HepG2 (cell line): ENCODE results near the gene ISOC2. TPM values are rescaled to one million over a fixed set of nuclear protein-coding genes. Genes with fewer than 3 reads are reported as not detected.

Experiments used
- ATAC-seq: fragments of 200-7000 bp; cut with Tn5 transposase; 3 replicates; pipeline ENCODE4 v1.9.1; 2020; ENCODE audit warnings: mild to moderate bottlenecking, moderate library complexity
- BruUV-seq: library from RNA; stranded (reverse); fragments of 400-500 nt; replicated peaks from 2 replicates; lab custom pipeline; 2021; lab: Mats Ljungman, UMichigan
- CTCF ChIA-PET: fragments of 300-600 bp; formaldehyde crosslinking; extraction: SDS; loops from one replicate; lab custom pipeline; 2021; ENCODE audit warnings: low total read pairs, inconsistent platforms, low intra/inter-chr PET ratio; lab: Yijun Ruan, JAX
- POLR2A ChIA-PET: fragments of 350-600 bp; sonication (Branson Sonifier 250); formaldehyde crosslinking; loops from one replicate; lab custom pipeline; 2020; ENCODE audit warnings: antibody characterized with exemption, inconsistent platforms; lab: Yijun Ruan, JAX
- DNase-seq: peaks from one replicate; pipeline ENCODE4 v3.0.0-alpha.2; 2015; ENCODE audit warnings: low spot score
- FAIRE-seq: peaks from 3 replicates; lab custom pipeline; 2011; peaks lifted over from hg19 to GRCh38; lab: Jason Lieb, UNC
- H2AFZ ChIP-seq: one replicate; pipeline ENCODE4 v1.6.1; 2011; ENCODE audit warnings: low read length, inconsistent platforms
- H3K27ac ChIP-seq: fragments of 300-600 bp; 3 replicates; pipeline ENCODE4 v1.8.0; 2011; ENCODE audit warnings: mixed run types, mild to moderate bottlenecking, mixed read lengths, low read length, inconsistent platforms; ENCODE audit not compliant: insufficient read depth; ENCODE audit errors: extremely low read length
- H3K27me3 ChIP-seq, 2 experiments: fragments of 200-600 bp in 1 of 2; 2 replicates in 1 of 2; 3 replicates in 1 of 2; pipeline versions ENCODE4 v1.6.0 to v1.8.0; 2011; ENCODE audit warnings: low read length in 2 of 2, mild to moderate bottlenecking in 2 of 2, moderate library complexity in 2 of 2, inconsistent platforms in 1 of 2; ENCODE audit not compliant: insufficient read depth in 2 of 2, control insufficient read depth in 1 of 2
- H3K36me3 ChIP-seq, 2 experiments: fragments of 200-600 bp in 1 of 2; replicated peaks in 1 of 2; 2 replicates in 1 of 2; 3 replicates in 1 of 2; pipeline versions ENCODE4 v1.5.1 to v1.8.0; 2011; ENCODE audit warnings: low read length in 2 of 2, inconsistent platforms in 1 of 2; ENCODE audit not compliant: insufficient read depth in 2 of 2, control insufficient read depth in 1 of 2
- H3K4me1 ChIP-seq: 2 replicates; pipeline ENCODE4 v1.5.1; 2012; ENCODE audit warnings: low read length, inconsistent platforms; ENCODE audit not compliant: insufficient read depth
- H3K4me2 ChIP-seq: 2 replicates; pipeline ENCODE4 v1.6.0; 2011; ENCODE audit warnings: low read depth, low read length, inconsistent platforms
- H3K4me3 ChIP-seq, 3 experiments: fragments of 200-600 bp in 1 of 3; sonication (generic), shearing (Covaris generic) in 1 of 3; replicated peaks in 1 of 3; 2 replicates each; pipeline ENCODE4 v1.5.1; 2011 to 2016; ENCODE audit warnings: low read length in 3 of 3, inconsistent platforms in 2 of 3, low read depth in 2 of 3, mild to moderate bottlenecking in 2 of 3, control low read depth in 1 of 3, mixed read lengths in 1 of 3; ENCODE audit not compliant: insufficient read depth in 1 of 3
- H3K79me2 ChIP-seq: one replicate; pipeline ENCODE4 v1.6.1; 2011; ENCODE audit warnings: low read length, inconsistent platforms; ENCODE audit not compliant: insufficient read depth
- H3K9ac ChIP-seq: 2 replicates; pipeline ENCODE4 v1.6.0; 2011; ENCODE audit warnings: mild to moderate bottlenecking, low read depth, low read length, inconsistent platforms; ENCODE audit not compliant: insufficient read depth
- H3K9me3 ChIP-seq: 2 replicates; pipeline ENCODE4 v1.5.1; 2012; ENCODE audit warnings: mild to moderate bottlenecking, low read length
- H4K20me1 ChIP-seq: 2 replicates; pipeline ENCODE4 v1.6.0; 2011; ENCODE audit warnings: inconsistent platforms, mild to moderate bottlenecking, low read length, moderate library complexity; ENCODE audit not compliant: insufficient read depth
- ETV6 ChIP-seq: sonication (generic); formaldehyde crosslinking; conservative IDR thresholded peaks from 2 replicates; pipeline ENCODE4 v1.4.0; 2020; ENCODE audit warnings: missing genetic modification reagents
- MAF1 ChIP-seq: sonication (generic); formaldehyde crosslinking; IDR thresholded peaks from 2 replicates; pipeline ENCODE4 v1.5.0; 2020; ENCODE audit warnings: missing genetic modification reagents, borderline replicate concordance
- PITX1 ChIP-seq: sonication (generic); formaldehyde crosslinking; IDR thresholded peaks from 2 replicates; pipeline ENCODE4 v1.5.1; 2020; ENCODE audit warnings: mild to moderate bottlenecking, missing genetic modification reagents
- SMC3 ChIP-seq: IDR thresholded peaks from 2 replicates; pipeline ENCODE4 v1.6.1; 2011; ENCODE audit warnings: low read length, improper control_type of control experiment
- SRF ChIP-seq: IDR thresholded peaks from 2 replicates; pipeline ENCODE4 v1.6.1; 2011; ENCODE audit warnings: mild to moderate bottlenecking, low read depth, low read length, moderate library complexity
- TEAD2 ChIP-seq: sonication (generic); formaldehyde crosslinking; IDR thresholded peaks from 2 replicates; pipeline ENCODE4 v1.9.0; 2021; ENCODE audit warnings: missing genetic modification reagents
- ZBTB42 ChIP-seq: sonication (generic); formaldehyde crosslinking; IDR thresholded peaks from 2 replicates; pipeline ENCODE4 v1.5.0; 2020; ENCODE audit warnings: mild to moderate bottlenecking, missing genetic modification reagents
- ZNF550 ChIP-seq: sonication (generic); formaldehyde crosslinking; IDR thresholded peaks from 2 replicates; pipeline ENCODE4 v1.4.0; 2020; ENCODE audit warnings: mild to moderate bottlenecking, missing genetic modification reagents, borderline replicate concordance
- ZNF713 ChIP-seq: sonication (generic); formaldehyde crosslinking; IDR thresholded peaks from 2 replicates; pipeline ENCODE4 v1.4.0; 2020; ENCODE audit warnings: mild to moderate bottlenecking, missing genetic modification reagents
- ZNF720 ChIP-seq: sonication (generic); formaldehyde crosslinking; IDR thresholded peaks from 2 replicates; pipeline ENCODE4 v1.4.0; 2020; ENCODE audit warnings: missing genetic modification reagents
- whole genome bisulfite sequencing: methylation state at CpG from one replicate; pipeline ENCODE4 v1.1.6; 2017; ENCODE audit warnings: low lambda C conversion rate; 5-methylcytosine and 5-hydroxymethylcytosine counted together
- in situ Hi-C: cut with HindIII; loops from 2 replicates; pipeline ENCODE4 v1.10.0; 2017; ENCODE audit warnings: low pct_unique_long_range_greater_than_20kb; ENCODE audit not compliant: extremely low pct_ligation_motif_present
- intact Hi-C: fragments of 100-400 bp; cut with micrococcal nuclease; formaldehyde crosslinking; loops from one replicate; pipeline ENCODE4 v1.10.0; 2022; ENCODE audit not compliant: unreplicated experiment
- polyA plus RNA-seq, 8 experiments: library from polyadenylated mRNA; depleted of rRNA in 3 of 8; stranded (reverse) in 7 of 8; unstranded in 1 of 8; fragments of >200 nt; fragmentation: Illumina TruSeq in 4 of 8; extraction: Trizol in 4 of 8; gene quantifications; 2 replicates each; pipeline versions ENCODE4 v1.2.1 to v1.2.3, GENCODE V29; 2011 to 2016; ENCODE audit warnings: low read depth in 4 of 8, missing spikeins in 1 of 8, mixed read lengths in 1 of 8; ENCODE audit not compliant: insufficient read depth in 1 of 8
- total RNA-seq, 5 experiments: library from RNA; depleted of rRNA; stranded (reverse); fragments of >200 nt; fragmentation: Illumina TruSeq; extraction: Trizol; gene quantifications; 2 replicates each; pipeline ENCODE4 v1.2.3, GENCODE V29; 2016; ENCODE audit warnings: low read depth in 1 of 5
- TF ChIP-seq, protein P1 (sequence below): sonication (generic); formaldehyde crosslinking; IDR thresholded peaks from 2 replicates; pipeline ENCODE4 v1.8.1; 2023; ENCODE audit warnings: missing genetic modification reagents, inconsistent platforms, borderline replicate concordance
- TF ChIP-seq, protein P2 (sequence below): IDR thresholded peaks from 2 replicates; pipeline ENCODE4 v1.6.1; 2016; ENCODE audit warnings: missing compliant biosample characterization, missing genetic modification reagents, borderline replicate concordance
- TF ChIP-seq, protein P3 (sequence below): sonication (generic); formaldehyde crosslinking; IDR thresholded peaks from 2 replicates; pipeline ENCODE4 v1.4.0; 2020; ENCODE audit warnings: mild to moderate bottlenecking, missing genetic modification reagents
- TF ChIP-seq, protein P4 (sequence below): sonication (generic); formaldehyde crosslinking; IDR thresholded peaks from 2 replicates; pipeline ENCODE4 v1.5.0; 2020; ENCODE audit warnings: mild to moderate bottlenecking, missing genetic modification reagents
- TF ChIP-seq, protein P5 (sequence below): conservative IDR thresholded peaks from 2 replicates; pipeline ENCODE4 v1.6.1; 2018; ENCODE audit warnings: missing genetic modification reagents

The ISOC2 gene
- total and polyA plus RNA-seq, 2 of the 13 experiments (the other 11 are each of a cell fraction or from before 2014, with no cell fraction given), result 76.8 to 105 TPM

DNA sequence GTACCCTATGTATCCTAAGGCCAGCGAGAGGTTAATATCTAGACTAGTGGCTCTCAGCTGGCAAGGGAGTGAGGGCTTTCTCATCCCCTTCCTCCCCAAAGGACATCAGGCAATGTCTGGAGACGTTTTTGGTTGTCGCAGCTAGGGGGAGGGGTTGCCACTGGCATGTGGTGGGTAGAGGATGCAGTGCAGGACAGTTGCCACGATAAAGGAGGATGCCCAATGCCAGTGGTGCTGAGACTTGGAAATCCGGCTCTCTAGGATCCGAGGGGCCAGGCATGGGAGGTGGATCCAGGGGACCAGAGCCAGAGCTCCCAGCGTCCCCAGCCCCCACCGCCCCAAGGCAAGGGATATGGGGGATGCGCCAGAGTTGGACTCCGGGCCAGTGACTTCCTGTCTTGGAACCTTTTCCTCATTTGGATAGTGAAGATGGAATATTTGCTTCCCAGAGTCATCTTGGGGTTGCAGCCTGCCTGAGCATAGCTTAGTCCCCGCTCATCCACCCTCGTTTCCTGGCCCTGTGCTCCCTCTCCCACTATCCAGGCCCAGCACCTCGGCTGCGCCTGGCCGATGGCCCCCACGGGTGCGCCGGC lies 31.7 kb upstream of the ISOC2 start:
- Histone ChIP-seq H3K9me3 (no peaks in the 10 kb centered on the region), H3K4me3 (no peak overlapping the region), H3K27me3 (peaks cover 19 to 74% of the 10 kb centered on the region in 2 experiments), H3K27ac (no peak overlapping the region), H3K4me2 (no peak overlapping the region), H4K20me1 (no peaks in the 10 kb centered on the region), H2AFZ (no peak overlapping the region), H3K36me3 (no peaks in the 10 kb centered on the region), H3K79me2 (no peaks in the 10 kb centered on the region), H3K4me1 (peaks cover 6% of the 10 kb centered on the region; the same call in 1 of the 2 replicates), H3K9ac (no peak overlapping the region)
- intact Hi-C loops, result no loop called here
- in situ Hi-C loops, result no loop called here
- ChIA-PET POLR2A (interaction anchor here (1.6 kb wide), 1 partner anchor 11 kb away, joined by 5 read pairs; no protein-coding TSS in a partner anchor), CTCF (no interaction called here)
- 34% methylated on average over 12 of the region's 18 CpGs for WGBS
- no TSS peak for BruUV-seq
- no peak for FAIRE-seq
- no peak for DNase-seq
- ATAC-seq, result no peak
- TF ChIP-seq ZNF720 (CRISPR knock-in tag), result no peak
- TF ChIP-seq ZNF713 (CRISPR knock-in tag), result no peak
- TF ChIP-seq MAF1, result no peak
- TF ChIP-seq, protein P1, sequence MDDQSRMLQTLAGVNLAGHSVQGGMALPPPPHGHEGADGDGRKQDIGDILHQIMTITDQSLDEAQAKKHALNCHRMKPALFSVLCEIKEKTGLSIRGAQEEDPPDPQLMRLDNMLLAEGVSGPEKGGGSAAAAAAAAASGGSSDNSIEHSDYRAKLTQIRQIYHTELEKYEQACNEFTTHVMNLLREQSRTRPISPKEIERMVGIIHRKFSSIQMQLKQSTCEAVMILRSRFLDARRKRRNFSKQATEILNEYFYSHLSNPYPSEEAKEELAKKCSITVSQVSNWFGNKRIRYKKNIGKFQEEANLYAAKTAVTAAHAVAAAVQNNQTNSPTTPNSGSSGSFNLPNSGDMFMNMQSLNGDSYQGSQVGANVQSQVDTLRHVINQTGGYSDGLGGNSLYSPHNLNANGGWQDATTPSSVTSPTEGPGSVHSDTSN (CRISPR knock-in tag), result no peak
- TF ChIP-seq, protein P2, sequence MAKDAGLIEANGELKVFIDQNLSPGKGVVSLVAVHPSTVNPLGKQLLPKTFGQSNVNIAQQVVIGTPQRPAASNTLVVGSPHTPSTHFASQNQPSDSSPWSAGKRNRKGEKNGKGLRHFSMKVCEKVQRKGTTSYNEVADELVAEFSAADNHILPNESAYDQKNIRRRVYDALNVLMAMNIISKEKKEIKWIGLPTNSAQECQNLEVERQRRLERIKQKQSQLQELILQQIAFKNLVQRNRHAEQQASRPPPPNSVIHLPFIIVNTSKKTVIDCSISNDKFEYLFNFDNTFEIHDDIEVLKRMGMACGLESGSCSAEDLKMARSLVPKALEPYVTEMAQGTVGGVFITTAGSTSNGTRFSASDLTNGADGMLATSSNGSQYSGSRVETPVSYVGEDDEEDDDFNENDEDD (CRISPR knock-in tag), result no peak
- no peak for TF ChIP-seq ZBTB42 (CRISPR knock-in tag)
- TF ChIP-seq ETV6 (CRISPR knock-in tag), result no peak
- TF ChIP-seq TEAD2, result no peak
- TF ChIP-seq, protein P3, sequence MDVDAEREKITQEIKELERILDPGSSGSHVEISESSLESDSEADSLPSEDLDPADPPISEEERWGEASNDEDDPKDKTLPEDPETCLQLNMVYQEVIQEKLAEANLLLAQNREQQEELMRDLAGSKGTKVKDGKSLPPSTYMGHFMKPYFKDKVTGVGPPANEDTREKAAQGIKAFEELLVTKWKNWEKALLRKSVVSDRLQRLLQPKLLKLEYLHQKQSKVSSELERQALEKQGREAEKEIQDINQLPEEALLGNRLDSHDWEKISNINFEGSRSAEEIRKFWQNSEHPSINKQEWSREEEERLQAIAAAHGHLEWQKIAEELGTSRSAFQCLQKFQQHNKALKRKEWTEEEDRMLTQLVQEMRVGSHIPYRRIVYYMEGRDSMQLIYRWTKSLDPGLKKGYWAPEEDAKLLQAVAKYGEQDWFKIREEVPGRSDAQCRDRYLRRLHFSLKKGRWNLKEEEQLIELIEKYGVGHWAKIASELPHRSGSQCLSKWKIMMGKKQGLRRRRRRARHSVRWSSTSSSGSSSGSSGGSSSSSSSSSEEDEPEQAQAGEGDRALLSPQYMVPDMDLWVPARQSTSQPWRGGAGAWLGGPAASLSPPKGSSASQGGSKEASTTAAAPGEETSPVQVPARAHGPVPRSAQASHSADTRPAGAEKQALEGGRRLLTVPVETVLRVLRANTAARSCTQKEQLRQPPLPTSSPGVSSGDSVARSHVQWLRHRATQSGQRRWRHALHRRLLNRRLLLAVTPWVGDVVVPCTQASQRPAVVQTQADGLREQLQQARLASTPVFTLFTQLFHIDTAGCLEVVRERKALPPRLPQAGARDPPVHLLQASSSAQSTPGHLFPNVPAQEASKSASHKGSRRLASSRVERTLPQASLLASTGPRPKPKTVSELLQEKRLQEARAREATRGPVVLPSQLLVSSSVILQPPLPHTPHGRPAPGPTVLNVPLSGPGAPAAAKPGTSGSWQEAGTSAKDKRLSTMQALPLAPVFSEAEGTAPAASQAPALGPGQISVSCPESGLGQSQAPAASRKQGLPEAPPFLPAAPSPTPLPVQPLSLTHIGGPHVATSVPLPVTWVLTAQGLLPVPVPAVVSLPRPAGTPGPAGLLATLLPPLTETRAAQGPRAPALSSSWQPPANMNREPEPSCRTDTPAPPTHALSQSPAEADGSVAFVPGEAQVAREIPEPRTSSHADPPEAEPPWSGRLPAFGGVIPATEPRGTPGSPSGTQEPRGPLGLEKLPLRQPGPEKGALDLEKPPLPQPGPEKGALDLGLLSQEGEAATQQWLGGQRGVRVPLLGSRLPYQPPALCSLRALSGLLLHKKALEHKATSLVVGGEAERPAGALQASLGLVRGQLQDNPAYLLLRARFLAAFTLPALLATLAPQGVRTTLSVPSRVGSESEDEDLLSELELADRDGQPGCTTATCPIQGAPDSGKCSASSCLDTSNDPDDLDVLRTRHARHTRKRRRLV (CRISPR knock-in tag), result no peak
- TF ChIP-seq PITX1, result no peak
- TF ChIP-seq SMC3, result no peak
- TF ChIP-seq, protein P4, sequence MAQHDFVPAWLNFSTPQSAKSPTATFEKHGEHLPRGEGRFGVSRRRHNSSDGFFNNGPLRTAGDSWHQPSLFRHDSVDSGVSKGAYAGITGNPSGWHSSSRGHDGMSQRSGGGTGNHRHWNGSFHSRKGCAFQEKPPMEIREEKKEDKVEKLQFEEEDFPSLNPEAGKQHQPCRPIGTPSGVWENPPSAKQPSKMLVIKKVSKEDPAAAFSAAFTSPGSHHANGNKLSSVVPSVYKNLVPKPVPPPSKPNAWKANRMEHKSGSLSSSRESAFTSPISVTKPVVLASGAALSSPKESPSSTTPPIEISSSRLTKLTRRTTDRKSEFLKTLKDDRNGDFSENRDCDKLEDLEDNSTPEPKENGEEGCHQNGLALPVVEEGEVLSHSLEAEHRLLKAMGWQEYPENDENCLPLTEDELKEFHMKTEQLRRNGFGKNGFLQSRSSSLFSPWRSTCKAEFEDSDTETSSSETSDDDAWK (CRISPR knock-in tag), result no peak
- no peak for TF ChIP-seq SRF
- TF ChIP-seq ZNF550 (CRISPR knock-in tag), result no peak
- TF ChIP-seq, protein P5, sequence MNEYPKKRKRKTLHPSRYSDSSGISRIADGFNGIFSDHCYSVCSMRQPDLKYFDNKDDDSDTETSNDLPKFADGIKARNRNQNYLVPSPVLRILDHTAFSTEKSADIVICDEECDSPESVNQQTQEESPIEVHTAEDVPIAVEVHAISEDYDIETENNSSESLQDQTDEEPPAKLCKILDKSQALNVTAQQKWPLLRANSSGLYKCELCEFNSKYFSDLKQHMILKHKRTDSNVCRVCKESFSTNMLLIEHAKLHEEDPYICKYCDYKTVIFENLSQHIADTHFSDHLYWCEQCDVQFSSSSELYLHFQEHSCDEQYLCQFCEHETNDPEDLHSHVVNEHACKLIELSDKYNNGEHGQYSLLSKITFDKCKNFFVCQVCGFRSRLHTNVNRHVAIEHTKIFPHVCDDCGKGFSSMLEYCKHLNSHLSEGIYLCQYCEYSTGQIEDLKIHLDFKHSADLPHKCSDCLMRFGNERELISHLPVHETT (CRISPR knock-in tag), result no peak
